KOPT-K1 (cell line): ENCODE results near the gene RGR.

Source experiments
- H3K27ac ChIP-seq: fragments of 200-600 bp; sonication (generic); 2 replicates; pipeline ENCODE4 v1.5.1; 2016; ENCODE audit warnings: antibody characterized with exemption, mild to moderate bottlenecking, low read depth, low read length; ENCODE audit not compliant: poor library complexity, severe bottlenecking
- H3K36me3 ChIP-seq: fragments of 200-600 bp; sonication (generic); 2 replicates; pipeline ENCODE4 v1.5.1; 2017; ENCODE audit warnings: antibody characterized with exemption, mild to moderate bottlenecking, low read length, moderate library complexity; ENCODE audit not compliant: insufficient read depth
- H3K9me3 ChIP-seq: fragments of 200-600 bp; sonication (generic); 2 replicates; pipeline ENCODE4 v1.5.1; 2017; ENCODE audit warnings: antibody characterized with exemption, low read length, mild to moderate bottlenecking; ENCODE audit not compliant: insufficient read depth, poor library complexity, severe bottlenecking

Gene RGR

GRCh38 chr10:84244651-84245270, at the start of gene RGR:
Gene RGR, plus strand, starts transcription at chr10:84245053. Its CDS starts 38 bp downstream, at chr10:84245091.
- H3K27ac ChIP-seq: no peak within 1 kb of the TSS
- H3K9me3 ChIP-seq: no peaks in the 10 kb centered on the region
- no peaks in the 10 kb centered on the region for H3K36me3 ChIP-seq

- no peak overlapping the region for H3K27ac ChIP-seq
- H3K36me3 ChIP-seq: no peaks in the 10 kb centered on the region
- H3K9me3 ChIP-seq: no peaks in the 10 kb centered on the region
Observed at GRCh38 chr10:84196083-84196482, 48.8 kb upstream of the RGR start.

GRCh38 chr10:84196941-84197340, 47.9 kb upstream of the RGR start:
- Histone ChIP-seq H3K27ac (no peak overlapping the region), H3K36me3 (no peaks in the 10 kb centered on the region), H3K9me3 (no peaks in the 10 kb centered on the region)

- no peak overlapping the region for H3K27ac ChIP-seq
- no peaks in the 10 kb centered on the region for H3K9me3 ChIP-seq
- H3K36me3 ChIP-seq: no peaks in the 10 kb centered on the region
Observed at GRCh38 chr10:84197643-84198042, 47.2 kb upstream of the RGR start.

- Histone ChIP-seq H3K36me3 (no peaks in the 10 kb centered on the region), H3K27ac (no peak overlapping the region), H3K9me3 (no peaks in the 10 kb centered on the region)
Observed at GRCh38 chr10:84198206-84198915, 46.5 kb upstream of the RGR start.

GRCh38 chr10:84200537-84201243, 44.2 kb upstream of the RGR start:
- H3K27ac ChIP-seq: no peak overlapping the region
- no peaks in the 10 kb centered on the region for H3K9me3 ChIP-seq
- no peaks in the 10 kb centered on the region for H3K36me3 ChIP-seq

- H3K9me3 ChIP-seq: no peaks in the 10 kb centered on the region
- no peaks in the 10 kb centered on the region for H3K36me3 ChIP-seq
- H3K27ac ChIP-seq: no peak overlapping the region
Observed at GRCh38 chr10:84201244-84201606, 43.6 kb upstream of the RGR start.

GRCh38 chr10:84201682-84202081, 43.2 kb upstream of the RGR start:
- Histone ChIP-seq H3K36me3 (no peaks in the 10 kb centered on the region), H3K9me3 (no peaks in the 10 kb centered on the region), H3K27ac (no peak overlapping the region)

- no peak overlapping the region for H3K27ac ChIP-seq
- no peaks in the 10 kb centered on the region for H3K36me3 ChIP-seq
- no peaks in the 10 kb centered on the region for H3K9me3 ChIP-seq
Observed at GRCh38 chr10:84202349-84202748, 42.5 kb upstream of the RGR start.

GRCh38 chr10:84204122-84204521, 40.7 kb upstream of the RGR start:
- Histone ChIP-seq H3K9me3 (no peaks in the 10 kb centered on the region), H3K36me3 (no peaks in the 10 kb centered on the region), H3K27ac (no peak overlapping the region)

- Histone ChIP-seq H3K9me3 (no peaks in the 10 kb centered on the region), H3K36me3 (no peaks in the 10 kb centered on the region), H3K27ac (no peak overlapping the region)
Observed at GRCh38 chr10:84204610-84205009, 40.2 kb upstream of the RGR start.

- no peak overlapping the region for H3K27ac ChIP-seq
- no peaks in the 10 kb centered on the region for H3K36me3 ChIP-seq
- no peaks in the 10 kb centered on the region for H3K9me3 ChIP-seq
Observed at GRCh38 chr10:84205049-84205852, 39.6 kb upstream of the RGR start.

GRCh38 chr10:84205853-84206525, 38.9 kb upstream of the RGR start:
- Histone ChIP-seq H3K9me3 (no peaks in the 10 kb centered on the region), H3K27ac (no peak overlapping the region), H3K36me3 (no peaks in the 10 kb centered on the region)

- Histone ChIP-seq H3K27ac (no peak overlapping the region), H3K36me3 (no peaks in the 10 kb centered on the region), H3K9me3 (no peaks in the 10 kb centered on the region)
Observed at GRCh38 chr10:84208023-84208422, 36.8 kb upstream of the RGR start.
